ENCODE measurements around the gene ELK4. TPM values are rescaled to one million over a fixed set of nuclear protein-coding genes. Genes with fewer than 3 reads are reported as not detected.

ELK4 gene
- total and polyA plus RNA-seq, 7 donors = 2.4 to 21.0 (median 18.6) TPM

DNA sequence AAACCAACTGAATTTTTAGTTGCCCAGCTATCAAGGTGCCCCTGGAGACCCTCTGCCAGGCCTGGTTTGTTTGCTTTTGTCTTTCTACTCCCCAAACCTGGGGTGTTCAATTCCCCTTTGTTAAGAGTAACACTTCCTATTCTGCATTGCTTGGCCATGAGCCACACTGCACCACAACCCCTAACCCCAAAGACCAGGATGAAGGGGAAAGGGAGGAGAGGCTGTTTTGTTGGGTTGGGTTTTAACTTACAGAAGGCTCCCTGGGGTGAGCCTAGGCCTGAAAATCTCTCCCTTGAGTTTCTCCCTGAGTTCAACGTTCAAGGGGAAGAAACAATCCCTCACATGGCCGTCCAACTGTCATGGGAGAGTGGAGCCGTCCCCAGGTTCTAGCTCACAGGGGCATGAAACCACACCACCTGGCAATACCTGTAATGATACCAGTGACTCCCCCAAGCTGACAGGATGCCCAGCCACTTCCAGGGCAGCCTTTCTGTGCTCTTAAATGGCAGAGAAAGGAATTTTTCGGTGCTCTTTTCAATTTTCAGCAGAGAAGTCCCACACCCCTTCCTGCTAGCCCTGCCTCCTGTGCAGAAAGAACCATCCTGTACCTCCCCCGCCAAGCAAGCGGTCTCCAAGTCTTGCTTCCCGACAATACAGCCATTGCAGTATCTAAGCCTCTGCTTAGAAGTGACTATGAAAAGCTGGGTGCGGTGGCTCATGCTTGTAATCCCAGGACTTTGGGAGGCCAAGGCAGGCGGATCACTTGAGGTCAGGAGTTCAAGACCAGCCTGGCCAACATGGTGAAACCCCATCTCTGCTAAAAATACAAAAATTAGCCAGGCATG lies 33.6 kb upstream of the ELK4 start:
- DNase-seq = no peak
- no peak overlapping the region for H3K27ac ChIP-seq
- no peaks in the 10 kb centered on the region for H3K9me3 ChIP-seq
- WGBS, 2 donors = 59 to 75% methylated on average over 9 of the region's 9 CpGs
- no peaks in the 10 kb centered on the region for H3K36me3 ChIP-seq
- TF ChIP-seq EP300 (IDR thresholded peaks at IDR 0.05) (no peak), POLR2A (IDR thresholded peaks at IDR 0.05) (no peak), POLR2AphosphoS5 (IDR thresholded peaks at IDR 0.05) (no peak)
- TF ChIP-seq, protein P1, sequence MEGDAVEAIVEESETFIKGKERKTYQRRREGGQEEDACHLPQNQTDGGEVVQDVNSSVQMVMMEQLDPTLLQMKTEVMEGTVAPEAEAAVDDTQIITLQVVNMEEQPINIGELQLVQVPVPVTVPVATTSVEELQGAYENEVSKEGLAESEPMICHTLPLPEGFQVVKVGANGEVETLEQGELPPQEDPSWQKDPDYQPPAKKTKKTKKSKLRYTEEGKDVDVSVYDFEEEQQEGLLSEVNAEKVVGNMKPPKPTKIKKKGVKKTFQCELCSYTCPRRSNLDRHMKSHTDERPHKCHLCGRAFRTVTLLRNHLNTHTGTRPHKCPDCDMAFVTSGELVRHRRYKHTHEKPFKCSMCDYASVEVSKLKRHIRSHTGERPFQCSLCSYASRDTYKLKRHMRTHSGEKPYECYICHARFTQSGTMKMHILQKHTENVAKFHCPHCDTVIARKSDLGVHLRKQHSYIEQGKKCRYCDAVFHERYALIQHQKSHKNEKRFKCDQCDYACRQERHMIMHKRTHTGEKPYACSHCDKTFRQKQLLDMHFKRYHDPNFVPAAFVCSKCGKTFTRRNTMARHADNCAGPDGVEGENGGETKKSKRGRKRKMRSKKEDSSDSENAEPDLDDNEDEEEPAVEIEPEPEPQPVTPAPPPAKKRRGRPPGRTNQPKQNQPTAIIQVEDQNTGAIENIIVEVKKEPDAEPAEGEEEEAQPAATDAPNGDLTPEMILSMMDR (IDR thresholded peaks at IDR 0.05) = no peak
- peaks cover 0 to 17% (median 4%) of the 10 kb centered on the region in 3 donors for H3K27me3 ChIP-seq
- H3K4me1 ChIP-seq = no peaks in the 10 kb centered on the region
- H3K4me3 ChIP-seq = no peak overlapping the region
- intact Hi-C loops (cut with DNase I) = no loop called here

GRCh38 chr1:205664399-205665017 lies 32.7 kb upstream of the ELK4 start:
- intact Hi-C loops (cut with DNase I) = no loop called here
- WGBS, 2 donors = 24 to 65% methylated on average over 19 of the region's 19 CpGs
- no peak overlapping the region for H3K27ac ChIP-seq

GRCh38 chr1:205663286-205663936 lies 31.6 kb upstream of the ELK4 start:
- WGBS, 2 donors = 93 to 94% methylated on average over 18 of the region's 18 CpGs
- DNase-seq = no peak
- TF ChIP-seq POLR2AphosphoS5 (IDR thresholded peaks at IDR 0.05) (no peak), POLR2A (IDR thresholded peaks at IDR 0.05) (no peak), EP300 (IDR thresholded peaks at IDR 0.05) (no peak)
- TF ChIP-seq, protein P1 (IDR thresholded peaks at IDR 0.05) = no peak
- Histone ChIP-seq H3K36me3 (no peaks in the 10 kb centered on the region), H3K27me3 (no peaks in the 10 kb centered on the region), H3K4me3 (no peak overlapping the region), H3K27ac (no peak overlapping the region), H3K4me1 (peaks cover 0 to 4% (median 1%) of the 10 kb centered on the region in 4 donors), H3K9me3 (no peaks in the 10 kb centered on the region)
- intact Hi-C loops (cut with DNase I) = no loop called here

More at GRCh38 chr1:205664399-205665017, 32.7 kb upstream of the ELK4 start:
- no peaks in the 10 kb centered on the region for H3K36me3 ChIP-seq
- TF ChIP-seq POLR2A (IDR thresholded peaks at IDR 0.05) (no peak), POLR2AphosphoS5 (IDR thresholded peaks at IDR 0.05) (no peak), EP300 (IDR thresholded peaks at IDR 0.05) (no peak)
- TF ChIP-seq, protein P1 (IDR thresholded peaks at IDR 0.05) = no peak
- H3K9me3 ChIP-seq = no peaks in the 10 kb centered on the region
- no peaks in the 10 kb centered on the region for H3K4me1 ChIP-seq
- no peak for DNase-seq
- H3K27me3 ChIP-seq = peaks cover 0 to 8% (median 0%) of the 10 kb centered on the region in 3 donors
- no peak overlapping the region for H3K4me3 ChIP-seq

GRCh38 chr1:205662791-205663190 lies 31.0 kb upstream of the ELK4 start:
- 93 to 95% methylated on average over 24 of the region's 24 CpGs for WGBS, 2 donors

More at GRCh38 chr1:205662791-205663190, 31.0 kb upstream of the ELK4 start:
- Histone ChIP-seq H3K36me3 (no peaks in the 10 kb centered on the region), H3K27me3 (no peaks in the 10 kb centered on the region), H3K9me3 (no peaks in the 10 kb centered on the region), H3K4me3 (no peak overlapping the region), H3K4me1 (peaks cover 0 to 4% (median 1%) of the 10 kb centered on the region in 4 donors), H3K27ac (no peak overlapping the region)
- TF ChIP-seq POLR2AphosphoS5 (IDR thresholded peaks at IDR 0.05) (no peak), POLR2A (IDR thresholded peaks at IDR 0.05) (no peak), EP300 (IDR thresholded peaks at IDR 0.05) (no peak)
- TF ChIP-seq, protein P1 (IDR thresholded peaks at IDR 0.05) = no peak
- no peak for DNase-seq
- intact Hi-C loops (cut with DNase I) = no loop called here

All from sigmoid colon (tissue), 7 donors.